Stimulated activated CD8-positive, alpha-beta memory T cell treated with anti-CD3 and anti-CD28 coated beads, Interleukin-12 subunit alpha, Interleukin-12 subunit beta, amount 100 ng/mL, for 1 hour (primary cell): Measurements from ENCODE around the gene DDAH1.

Source experiments
- DNase-seq: peaks from one replicate; pipeline ENCODE4 v3.0.0-alpha.2; 2020; ENCODE audit warnings: low read depth

Gene DDAH1

DNA sequence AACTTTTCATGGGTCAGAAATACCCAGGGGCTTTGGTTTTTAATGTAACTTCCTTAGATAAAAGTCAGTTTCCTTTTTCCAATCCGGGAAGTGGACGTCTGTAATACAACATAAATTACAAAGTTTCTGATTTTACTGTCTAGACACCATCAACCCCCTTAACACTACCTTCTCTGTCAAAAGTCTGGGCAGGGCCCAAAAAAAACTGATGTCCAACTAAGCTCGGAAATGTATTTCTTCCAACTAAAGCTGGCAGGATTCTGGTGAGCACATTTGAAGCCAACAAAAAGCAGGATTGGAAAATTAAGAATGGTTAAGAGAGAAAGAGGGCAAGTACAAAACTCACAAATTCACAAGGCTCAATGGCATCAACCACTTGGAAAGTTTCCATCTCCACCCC lies 24.3 kb downstream of the DDAH1 start:
- no peak for DNase-seq

DNA sequence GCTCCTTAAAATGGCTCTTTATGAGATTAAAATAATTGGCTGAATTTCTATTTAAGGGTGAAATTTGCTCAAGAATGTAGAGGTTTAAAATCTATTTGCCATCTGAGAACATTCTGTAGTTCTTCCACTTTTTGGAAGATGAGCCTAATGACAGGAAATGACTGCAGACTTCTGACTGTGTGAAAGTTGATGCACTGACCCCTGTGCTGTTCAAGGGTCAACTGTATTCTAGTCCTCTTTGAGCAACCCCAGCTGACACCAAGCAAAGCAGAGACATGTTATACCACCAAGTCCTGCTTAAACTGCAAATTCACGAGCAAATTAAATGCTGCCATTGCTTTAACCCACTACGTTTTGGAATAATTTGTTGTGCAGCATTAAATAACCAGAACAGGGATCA lies 26.6 kb downstream of the DDAH1 start:
- no peak for DNase-seq

GRCh38 chr1:85437139-85437538 lies 27.8 kb downstream of the DDAH1 start:
- DNase-seq, result no peak

DNA sequence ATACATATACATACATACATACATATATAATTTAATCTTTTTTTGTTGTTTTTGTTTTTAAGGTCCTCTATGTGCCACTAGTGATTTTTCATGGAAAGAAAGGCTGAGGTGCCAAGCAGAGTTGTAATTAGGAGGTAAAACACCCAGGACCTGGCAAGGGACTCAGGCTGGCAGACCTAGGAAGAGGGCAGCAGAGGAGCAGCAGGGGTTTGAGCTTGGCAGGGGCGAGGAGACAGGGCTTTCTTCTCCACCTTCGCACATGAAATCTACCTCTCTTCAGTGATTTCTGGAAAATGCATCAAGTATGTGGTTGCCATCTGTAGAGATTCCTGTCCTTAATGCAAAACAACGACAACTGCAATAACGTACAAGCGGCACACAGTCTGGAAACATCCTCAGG lies 31.9 kb downstream of the DDAH1 start:
- DNase-seq, result no peak

- no peak for DNase-seq
These were observed 36.4 kb downstream of the DDAH1 start for GRCh38 chr1:85428471-85429089.

DNA sequence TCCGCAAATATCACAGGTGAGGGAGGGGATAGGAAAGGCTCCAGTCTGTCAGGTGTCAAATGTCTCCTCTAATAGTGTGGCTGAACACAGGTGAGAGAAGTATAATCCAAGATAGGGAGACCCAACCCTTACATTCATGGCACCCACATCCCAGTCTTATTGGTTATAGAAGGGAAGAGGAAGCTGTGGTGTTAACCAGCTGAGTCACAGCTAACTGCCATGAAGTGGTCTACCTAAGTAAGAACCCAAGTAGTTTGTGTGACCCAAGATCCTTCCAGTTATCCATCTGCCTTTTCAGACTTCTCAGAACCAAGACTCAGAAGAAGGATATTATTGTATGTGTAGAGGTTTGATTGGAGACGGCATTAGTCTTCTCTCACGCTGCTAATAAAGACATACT lies 37.1 kb downstream of the DDAH1 start:
- DNase-seq, result no peak

- DNase-seq, result no peak
These were observed 37.6 kb downstream of the DDAH1 start for GRCh38 chr1:85427331-85427730.

GRCh38 chr1:85421179-85421578 lies 43.8 kb downstream of the DDAH1 start:
- no peak for DNase-seq

DNA sequence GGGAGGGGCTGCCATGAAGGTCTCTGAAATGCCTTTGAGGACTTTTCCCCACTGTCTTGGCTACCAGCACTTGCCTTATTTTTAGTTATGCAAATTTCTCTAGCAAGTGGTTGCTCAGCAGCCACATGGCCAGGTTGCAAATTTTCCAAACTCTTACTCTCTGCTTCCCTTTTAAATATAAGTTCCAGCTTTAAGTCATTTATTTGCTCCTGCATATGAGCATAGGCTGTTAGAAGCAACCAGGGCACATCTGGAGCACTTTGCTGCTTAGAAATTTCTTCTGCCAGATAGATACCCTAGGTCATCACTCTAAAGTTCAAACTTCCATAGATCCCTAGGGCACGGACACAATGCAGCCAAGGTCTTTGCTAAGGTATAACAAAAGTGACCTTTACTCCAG lies 44.8 kb downstream of the DDAH1 start:
- DNase-seq, result no peak

DNA sequence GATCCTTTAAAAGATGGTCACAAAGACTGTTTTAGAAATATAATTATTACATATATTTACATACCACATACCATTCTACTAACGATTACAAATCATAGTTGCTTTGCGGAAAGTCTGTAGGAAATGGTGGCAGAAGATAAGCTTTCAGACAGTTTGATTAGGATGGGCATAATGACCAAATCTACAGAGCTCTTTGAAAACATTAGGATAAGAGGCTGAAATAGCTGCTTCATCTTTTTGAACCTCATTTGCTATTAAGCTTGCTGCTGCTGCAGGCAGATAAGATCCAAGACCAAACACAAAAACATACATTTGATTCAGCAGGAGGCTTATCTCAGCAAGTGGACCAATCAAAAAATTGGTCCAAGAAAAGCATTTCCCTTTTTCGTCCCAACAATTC lies 47.1 kb downstream of the DDAH1 start:
- DNase-seq, result no peak

GRCh38 chr1:85417017-85417416 lies 47.9 kb downstream of the DDAH1 start:
- no peak for DNase-seq

GRCh38 chr1:85413169-85413568 lies 51.8 kb downstream of the DDAH1 start:
- DNase-seq, result no peak

- no peak for DNase-seq
These were observed 53.2 kb downstream of the DDAH1 start for GRCh38 chr1:85411567-85412305.

DNA sequence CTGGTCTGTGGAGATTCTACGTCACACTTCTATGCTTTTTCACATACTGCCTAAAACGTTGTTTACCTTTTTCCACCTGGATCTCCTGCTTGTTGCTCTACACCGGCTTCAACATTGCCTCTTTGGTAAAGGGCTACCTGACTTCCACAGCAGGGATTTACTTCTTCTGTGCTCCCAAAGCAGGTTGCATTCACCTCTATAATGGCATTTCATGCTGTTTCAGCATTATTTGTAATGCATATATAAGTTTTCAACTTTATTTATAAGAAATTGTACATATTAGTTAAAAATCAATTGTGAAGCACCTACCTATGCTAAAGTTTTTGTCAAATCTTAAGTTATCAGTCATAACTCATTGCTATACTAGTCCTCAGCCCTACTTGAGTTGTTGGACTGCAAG lies 55.4 kb downstream of the DDAH1 start:
- no peak for DNase-seq

DNA sequence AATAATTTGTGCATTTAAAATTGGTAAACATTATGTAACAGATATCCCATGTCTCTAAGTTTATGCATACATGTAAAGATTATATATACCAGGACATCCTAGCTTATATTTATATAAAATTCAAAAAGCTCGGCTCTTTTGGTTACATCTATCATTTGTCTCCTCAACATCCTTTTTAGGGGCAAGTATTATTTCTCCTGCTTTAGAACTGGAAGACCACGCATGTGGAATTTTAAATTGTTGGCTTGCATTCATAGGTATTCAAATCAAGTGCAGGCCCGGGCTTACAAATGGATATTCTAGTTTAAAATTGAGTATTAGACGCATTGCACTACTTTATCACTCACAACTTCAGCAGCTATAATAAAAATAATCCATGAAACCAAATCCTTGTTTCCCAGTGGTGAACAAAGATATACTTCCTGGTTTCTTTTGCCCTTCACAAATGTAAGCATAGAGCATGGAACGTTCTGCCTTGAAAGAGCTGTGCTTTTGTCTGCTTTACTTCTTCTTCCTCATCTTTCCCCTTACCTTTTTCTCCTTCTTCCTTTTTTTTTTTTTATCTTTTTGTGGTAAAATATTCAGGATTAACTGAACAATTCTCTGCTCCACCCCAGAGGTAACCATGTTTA lies 57.1 kb downstream of the DDAH1 start:
- DNase-seq, result no peak

DNA sequence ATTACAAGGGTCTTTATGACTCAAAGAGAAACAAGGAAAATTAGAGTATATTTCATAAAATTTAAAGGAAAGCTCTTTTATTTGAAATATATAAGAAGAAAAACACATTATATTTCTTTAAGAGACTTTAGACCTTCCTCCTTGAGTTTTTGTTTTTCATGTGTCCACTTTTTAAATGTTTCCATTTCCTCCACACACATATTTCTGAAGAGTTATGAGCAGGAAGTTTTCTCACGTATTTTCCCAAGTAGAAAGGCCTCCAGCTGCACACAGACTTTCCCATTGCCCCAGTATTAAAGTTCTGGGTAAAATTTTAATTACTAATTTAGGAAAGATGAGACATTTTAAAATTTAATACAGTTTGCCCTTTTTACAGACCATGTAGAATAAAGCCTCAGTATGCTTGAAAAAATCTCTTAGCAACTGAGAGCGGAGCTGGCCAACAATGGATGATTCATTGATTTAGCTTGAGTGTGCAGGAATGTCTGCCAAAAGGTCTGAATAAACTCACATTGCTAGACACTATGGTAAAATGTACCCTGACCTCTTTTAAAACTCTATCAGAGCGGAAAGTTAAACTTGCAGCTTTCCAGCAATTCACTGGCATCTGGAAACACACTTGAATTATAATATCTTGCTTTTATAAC lies 57.9 kb downstream of the DDAH1 start:
- no peak for DNase-seq

- no peak for DNase-seq
These were observed 58.9 kb downstream of the DDAH1 start for GRCh38 chr1:85406081-85406480.

GRCh38 chr1:85404408-85404807 lies 60.6 kb downstream of the DDAH1 start:
- no peak for DNase-seq

GRCh38 chr1:85398391-85399064 lies 66.4 kb downstream of the DDAH1 start:
- DNase-seq, result no peak

GRCh38 chr1:85397490-85398032 lies 67.4 kb downstream of the DDAH1 start:
- no peak for DNase-seq

DNA sequence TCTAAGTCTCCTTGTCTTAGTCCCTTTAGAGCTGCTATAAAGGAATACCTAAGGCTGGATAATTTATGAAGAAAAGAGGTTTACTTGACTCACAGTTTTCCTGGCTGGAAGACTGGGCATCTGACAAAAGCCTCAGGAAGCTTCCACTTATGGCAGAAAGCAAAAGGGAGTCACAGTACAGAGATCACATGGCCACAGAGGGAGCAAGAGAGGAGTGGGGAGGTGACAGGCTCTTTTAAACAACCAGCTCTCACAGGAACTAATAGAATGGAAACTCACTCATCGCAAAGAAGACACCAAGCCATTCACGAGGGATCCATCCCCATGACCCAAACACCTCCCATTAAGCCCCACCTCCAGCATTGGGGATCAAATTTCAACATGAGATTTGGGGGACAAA lies 68.8 kb downstream of the DDAH1 start:
- DNase-seq, result no peak

GRCh38 chr1:85394130-85394529 lies 70.8 kb downstream of the DDAH1 start:
- DNase-seq, result no peak
